PC-3 (cell line): ENCODE results near the gene SPEN.

Source experiments
- CTCF ChIP-seq: fragments of 300-600 bp; sonication (generic); conservative IDR thresholded peaks from 2 replicates; pipeline ENCODE4 v1.5.1; 2017; ENCODE audit warnings: antibody characterized with exemption, low read depth, mild to moderate bottlenecking, low read length
- EZH2 ChIP-seq: fragments of 300-600 bp; sonication (generic); IDR thresholded peaks from one replicate; pipeline ENCODE4 v1.6.1; 2017; ENCODE audit warnings: antibody characterized with exemption, mild to moderate bottlenecking, low read length; ENCODE audit not compliant: unreplicated experiment

GRCh38 chr1:15973772-15974171 lies 126.3 kb downstream of the SPEN start:
- TF ChIP-seq CTCF (no peak), EZH2 (no peak)
